K562 (cell line): ENCODE measurements around the gene ZSWIM4. TPM values are rescaled to one million over a fixed set of nuclear protein-coding genes. Genes with fewer than 3 reads are reported as not detected.

Experiments
- C11orf30 ChIP-seq: fragments of 450-650 bp; IDR thresholded peaks from 2 replicates; pipeline ENCODE4 v1.6.1; 2016; ENCODE audit warnings: low read depth, mild to moderate bottlenecking
- HCFC1 ChIP-seq: IDR thresholded peaks from 2 replicates; pipeline ENCODE4 v1.6.1; 2012; ENCODE audit warnings: low read depth, low read length, improper control_type of control experiment
- JUN ChIP-seq, 2 experiments: sonication (generic) in 1 of 2; formaldehyde crosslinking in 1 of 2; IDR thresholded peaks; 2 replicates each; pipeline versions ENCODE4 v1.6.1 to v1.8.0; 2012 to 2022; ENCODE audit warnings: borderline replicate concordance in 2 of 2, mild to moderate bottlenecking in 2 of 2, improper control_type of control experiment in 1 of 2, low read depth in 1 of 2, low read length in 1 of 2, missing genetic modification reagents in 1 of 2
- LEF1 ChIP-seq: fragments of 450-650 bp; IDR thresholded peaks from 2 replicates; pipeline ENCODE4 v1.6.1; 2016; ENCODE audit warnings: mild to moderate bottlenecking
- NFYB ChIP-seq: IDR thresholded peaks from 2 replicates; pipeline ENCODE4 v1.6.1; 2011; ENCODE audit warnings: mild to moderate bottlenecking, moderate library complexity; ENCODE audit not compliant: insufficient read length; ENCODE audit errors: extremely low read depth
- POU5F1 ChIP-seq: fragments of 150-350 bp; IDR thresholded peaks from 2 replicates; pipeline ENCODE4 v1.6.1; 2014; ENCODE audit warnings: borderline replicate concordance, low read length, low read depth, mild to moderate bottlenecking; ENCODE audit not compliant: partially characterized antibody
- RB1 ChIP-seq: fragments of 450-650 bp; IDR thresholded peaks from 2 replicates; pipeline ENCODE4 v1.6.1; 2017; ENCODE audit warnings: low read depth, mild to moderate bottlenecking
- SMARCC2 ChIP-seq: fragments of 450-650 bp; IDR thresholded peaks from 2 replicates; pipeline ENCODE4 v1.6.1; 2017; ENCODE audit warnings: antibody characterized with exemption, moderate library complexity, mild to moderate bottlenecking, low read depth
- SRF ChIP-seq, 2 experiments: fragments of 250-450, 450-650 bp in 1 of 2; sonication (Bioruptor Pico) in 1 of 2; sonication (generic) in 1 of 2; formaldehyde crosslinking; IDR thresholded peaks; 2 replicates each; pipeline versions ENCODE4 v1.5.0 to v1.5.1; 2020 to 2022; ENCODE audit warnings: mild to moderate bottlenecking in 1 of 2, missing genetic modification reagents in 1 of 2
- TAF1 ChIP-seq: IDR thresholded peaks from 2 replicates; pipeline ENCODE4 v1.6.1; 2011; ENCODE audit warnings: mild to moderate bottlenecking, low read length, moderate library complexity; ENCODE audit not compliant: insufficient read depth, control insufficient read depth, severe bottlenecking; ENCODE audit errors: extremely low read depth
- TAF15 ChIP-seq: fragments of 200-400 bp; formaldehyde crosslinking; IDR thresholded peaks from 2 replicates; pipeline ENCODE4 v1.6.1; 2017; ENCODE audit warnings: mild to moderate bottlenecking, low read depth, low read length, moderate library complexity
- ZBTB8A ChIP-seq: fragments of 450-650 bp; IDR thresholded peaks from 2 replicates; pipeline ENCODE4 v1.6.1; 2018; ENCODE audit warnings: mild to moderate bottlenecking, moderate library complexity; ENCODE audit not compliant: partially characterized antibody
- ZKSCAN8 ChIP-seq: fragments of 200-800 bp; sonication (Bioruptor generic); IDR thresholded peaks from 2 replicates; pipeline ENCODE4 v1.6.1; 2016; ENCODE audit warnings: missing genetic modification characterization, missing compliant biosample characterization
- ZNF76 ChIP-seq: fragments of 250-450 bp; sonication (Bioruptor Pico); IDR thresholded peaks from 2 replicates; pipeline ENCODE4 v1.4.0; 2020; ENCODE audit warnings: mild to moderate bottlenecking, moderate library complexity, borderline replicate concordance
- ZNF830 ChIP-seq: fragments of 250-450 bp; sonication (Bioruptor Pico); IDR thresholded peaks from 2 replicates; pipeline ENCODE4 v1.5.0; 2021; ENCODE audit warnings: mild to moderate bottlenecking
- polyA plus RNA-seq, 8 experiments: library from polyadenylated mRNA; depleted of rRNA in 4 of 8; stranded (reverse) in 5 of 8; unstranded in 3 of 8; fragments of >200 nt; fragmentation: Nextera tagmentation in 2 of 8; fragmentation: Illumina TruSeq in 1 of 8; extraction: Ambion mirVana in 2 of 8; extraction: Trizol in 1 of 8; gene quantifications; 2 replicates each; pipeline versions ENCODE4 v1.2.1 to v1.2.3, GENCODE V29; 2011 to 2014; ENCODE audit warnings: inconsistent platforms in 1 of 8, missing spikeins in 1 of 8
- total RNA-seq, 7 experiments: library from RNA; depleted of rRNA in 6 of 7; stranded (reverse); fragments of >200 nt in 6 of 7; fragmentation: Illumina TruSeq in 2 of 7; extraction: Trizol in 2 of 7; gene quantifications; 2 replicates each; pipeline versions ENCODE4 v1.2.1 to v1.2.3, GENCODE V29; 2011 to 2021; ENCODE audit warnings: low replicate concordance in 1 of 7
- TF ChIP-seq, protein P1 (sequence below): fragments of 450-650 bp; IDR thresholded peaks from 2 replicates; pipeline ENCODE4 v1.6.1; 2017; ENCODE audit warnings: antibody characterized with exemption
- TF ChIP-seq, protein P2 (sequence below): fragments of 200-800 bp; sonication (Bioruptor generic); IDR thresholded peaks from 2 replicates; pipeline ENCODE4 v1.6.1; 2017; ENCODE audit warnings: missing genetic modification characterization, missing compliant biosample characterization
- TF ChIP-seq, protein P3 (sequence below): fragments of 250-450 bp; sonication (Bioruptor Pico); IDR thresholded peaks from 2 replicates; pipeline ENCODE4 v1.4.0; 2020; ENCODE audit warnings: mild to moderate bottlenecking, moderate library complexity
- TF ChIP-seq, protein P4 (sequence below), 2 experiments: IDR thresholded peaks; 2 replicates each; pipeline ENCODE4 v1.6.1; 2011; ENCODE audit warnings: borderline replicate concordance in 1 of 2, control low read depth in 1 of 2, low read depth in 1 of 2, low read length in 1 of 2, mild to moderate bottlenecking in 1 of 2, mixed read lengths in 1 of 2, moderate library complexity in 1 of 2; ENCODE audit not compliant: insufficient read depth in 1 of 2, insufficient read length in 1 of 2, poor library complexity in 1 of 2, severe bottlenecking in 1 of 2; ENCODE audit errors: extremely low read depth in 1 of 2

Gene ZSWIM4
- total and polyA plus RNA-seq, 9 of the 15 experiments (the other 6 are each of a cell fraction or from before 2014, with no cell fraction given): 0.25 to 3.7 (median 0.79) TPM; not detected in 2

DNA sequence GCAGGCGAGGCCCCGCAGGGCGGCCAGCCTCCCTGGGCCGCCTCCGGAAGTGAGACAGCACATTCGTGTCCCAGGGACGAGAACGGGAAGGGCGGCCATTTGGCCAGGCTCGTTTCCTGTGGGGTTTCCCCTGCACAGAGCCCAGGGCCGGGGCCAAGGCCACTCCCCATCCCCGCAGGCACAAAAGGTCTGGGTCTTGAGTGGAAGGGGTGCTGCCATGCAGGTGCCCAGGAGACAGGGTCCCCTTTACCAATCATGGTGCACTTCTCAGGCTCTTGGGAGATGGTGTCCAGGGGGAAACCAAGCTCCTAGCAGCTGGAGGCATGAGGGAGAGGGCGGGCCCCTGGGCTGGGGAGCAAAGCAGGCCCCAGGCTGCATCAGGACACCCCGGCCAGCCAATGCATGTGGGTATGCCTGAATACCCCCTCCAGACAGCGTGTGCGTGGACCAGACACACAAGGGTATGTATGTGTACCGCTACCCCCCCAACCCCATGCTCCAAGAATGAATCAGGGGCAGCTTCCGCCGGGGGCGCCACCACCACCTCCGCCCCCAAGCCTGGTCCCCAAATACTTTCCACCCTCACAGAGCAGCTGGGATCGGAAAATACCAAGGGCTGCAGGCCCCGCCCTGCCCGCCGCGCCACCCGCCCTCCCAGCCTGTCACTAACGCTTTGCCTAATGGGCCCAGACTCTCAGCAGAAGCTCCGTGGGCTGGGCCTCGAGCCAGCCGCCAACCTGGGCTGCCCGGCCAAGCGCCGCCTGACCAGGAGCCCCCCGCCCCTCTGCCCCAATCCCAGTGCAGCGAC, 44.1 kb downstream of the ZSWIM4 start (continued):
- TF ChIP-seq, protein P1, sequence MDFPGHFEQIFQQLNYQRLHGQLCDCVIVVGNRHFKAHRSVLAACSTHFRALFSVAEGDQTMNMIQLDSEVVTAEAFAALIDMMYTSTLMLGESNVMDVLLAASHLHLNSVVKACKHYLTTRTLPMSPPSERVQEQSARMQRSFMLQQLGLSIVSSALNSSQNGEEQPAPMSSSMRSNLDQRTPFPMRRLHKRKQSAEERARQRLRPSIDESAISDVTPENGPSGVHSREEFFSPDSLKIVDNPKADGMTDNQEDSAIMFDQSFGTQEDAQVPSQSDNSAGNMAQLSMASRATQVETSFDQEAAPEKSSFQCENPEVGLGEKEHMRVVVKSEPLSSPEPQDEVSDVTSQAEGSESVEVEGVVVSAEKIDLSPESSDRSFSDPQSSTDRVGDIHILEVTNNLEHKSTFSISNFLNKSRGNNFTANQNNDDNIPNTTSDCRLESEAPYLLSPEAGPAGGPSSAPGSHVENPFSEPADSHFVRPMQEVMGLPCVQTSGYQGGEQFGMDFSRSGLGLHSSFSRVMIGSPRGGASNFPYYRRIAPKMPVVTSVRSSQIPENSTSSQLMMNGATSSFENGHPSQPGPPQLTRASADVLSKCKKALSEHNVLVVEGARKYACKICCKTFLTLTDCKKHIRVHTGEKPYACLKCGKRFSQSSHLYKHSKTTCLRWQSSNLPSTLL: no peak
- TF ChIP-seq TAF15 (0 out of 2 replicates have a peak, but pooled peaks have one; percentile 18), JUN (IDR thresholded peaks at IDR 0.05; ENCODE audit: borderline replicate concordance, low read depth, low read length) (no peak), JUN (CRISPR knock-in tag; IDR thresholded peaks at IDR 0.05; ENCODE audit: borderline replicate concordance) (no peak), POU5F1 (no peak), ZKSCAN8 (CRISPR knock-in tag) (no peak), RB1 (peak; percentile 50; the same call in 1 of the 2 replicates), HCFC1 (peak; percentile 48; the same call in 1 of the 2 replicates), TAF1 (peak; percentile 86), C11orf30 (peak; percentile 92), SRF (CRISPR knock-in tag; IDR thresholded peaks at IDR 0.05) (no peak; a peak in 1 of 4 replicates), ZNF830 (CRISPR knock-in tag) (peak; percentile 79; the same call in 1 of the 2 replicates), SMARCC2 (no peak), LEF1 (no peak), NFYB (no peak), ZBTB8A (no peak), ZNF76 (peak; percentile 28; the same call in 1 of the 2 replicates)
- TF ChIP-seq, protein P2, sequence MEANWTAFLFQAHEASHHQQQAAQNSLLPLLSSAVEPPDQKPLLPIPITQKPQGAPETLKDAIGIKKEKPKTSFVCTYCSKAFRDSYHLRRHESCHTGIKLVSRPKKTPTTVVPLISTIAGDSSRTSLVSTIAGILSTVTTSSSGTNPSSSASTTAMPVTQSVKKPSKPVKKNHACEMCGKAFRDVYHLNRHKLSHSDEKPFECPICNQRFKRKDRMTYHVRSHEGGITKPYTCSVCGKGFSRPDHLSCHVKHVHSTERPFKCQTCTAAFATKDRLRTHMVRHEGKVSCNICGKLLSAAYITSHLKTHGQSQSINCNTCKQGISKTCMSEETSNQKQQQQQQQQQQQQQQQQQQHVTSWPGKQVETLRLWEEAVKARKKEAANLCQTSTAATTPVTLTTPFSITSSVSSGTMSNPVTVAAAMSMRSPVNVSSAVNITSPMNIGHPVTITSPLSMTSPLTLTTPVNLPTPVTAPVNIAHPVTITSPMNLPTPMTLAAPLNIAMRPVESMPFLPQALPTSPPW (CRISPR knock-in tag): peak; percentile 49
- TF ChIP-seq, protein P3, sequence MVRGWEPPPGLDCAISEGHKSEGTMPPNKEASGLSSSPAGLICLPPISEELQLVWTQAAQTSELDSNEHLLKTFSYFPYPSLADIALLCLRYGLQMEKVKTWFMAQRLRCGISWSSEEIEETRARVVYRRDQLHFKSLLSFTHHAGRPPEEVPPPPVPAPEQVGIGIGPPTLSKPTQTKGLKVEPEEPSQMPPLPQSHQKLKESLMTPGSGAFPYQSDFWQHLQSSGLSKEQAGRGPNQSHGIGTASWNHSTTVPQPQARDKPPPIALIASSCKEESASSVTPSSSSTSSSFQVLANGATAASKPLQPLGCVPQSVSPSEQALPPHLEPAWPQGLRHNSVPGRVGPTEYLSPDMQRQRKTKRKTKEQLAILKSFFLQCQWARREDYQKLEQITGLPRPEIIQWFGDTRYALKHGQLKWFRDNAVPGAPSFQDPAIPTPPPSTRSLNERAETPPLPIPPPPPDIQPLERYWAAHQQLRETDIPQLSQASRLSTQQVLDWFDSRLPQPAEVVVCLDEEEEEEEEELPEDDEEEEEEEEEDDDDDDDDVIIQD: no peak
- TF ChIP-seq, protein P4, sequence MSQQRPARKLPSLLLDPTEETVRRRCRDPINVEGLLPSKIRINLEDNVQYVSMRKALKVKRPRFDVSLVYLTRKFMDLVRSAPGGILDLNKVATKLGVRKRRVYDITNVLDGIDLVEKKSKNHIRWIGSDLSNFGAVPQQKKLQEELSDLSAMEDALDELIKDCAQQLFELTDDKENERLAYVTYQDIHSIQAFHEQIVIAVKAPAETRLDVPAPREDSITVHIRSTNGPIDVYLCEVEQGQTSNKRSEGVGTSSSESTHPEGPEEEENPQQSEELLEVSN (IDR thresholded peaks at IDR 0.05; ENCODE audit: borderline replicate concordance in 1 of 2, extremely low read depth in 1 of 2, insufficient read depth in 1 of 2, insufficient read length in 1 of 2, low read depth in 1 of 2, low read length in 1 of 2, poor library complexity in 1 of 2, severe bottlenecking in 1 of 2): peak in 1 of 2 experiments; percentile 79
